Neural cell (in vitro differentiated cells): ENCODE results near the gene MYO9B. TPM values are rescaled to one million over a fixed set of nuclear protein-coding genes. Genes with fewer than 3 reads are reported as not detected.
A peak's percentile ranks its signal among the peaks of the same experiment; 100 is the strongest.

Experiments
- H2AFZ ChIP-seq: fragments of 200-600, 300-800 bp; sonication (generic), shearing (Covaris generic); 2 replicates; pipeline ENCODE4 v1.6.0; 2014; ENCODE audit warnings: low read depth, mild to moderate bottlenecking, antibody characterized with exemption, low read length, moderate library complexity
- H3F3A ChIP-seq: fragments of 200-600 bp; shearing (Covaris generic); 2 replicates; pipeline ENCODE4 v1.6.1; 2016; ENCODE audit warnings: mild to moderate bottlenecking, moderate library complexity, mixed read lengths, antibody characterized with exemption, low read length; ENCODE audit not compliant: insufficient read depth, poor library complexity, severe bottlenecking
- H3K27ac ChIP-seq: fragments of 200-600, 300-800 bp; sonication (generic), shearing (Covaris generic); 2 replicates; pipeline ENCODE4 v1.5.1; 2014; ENCODE audit warnings: mild to moderate bottlenecking, low read length, moderate library complexity
- H3K27me3 ChIP-seq: fragments of 300-800, 200-600 bp; sonication (generic), shearing (Covaris generic); 2 replicates; pipeline ENCODE4 v1.6.0; 2014; ENCODE audit warnings: mild to moderate bottlenecking, low read depth, low read length, moderate library complexity; ENCODE audit not compliant: insufficient read depth
- H3K36me3 ChIP-seq: fragments of 300-800, 200-600 bp; sonication (generic), shearing (Covaris generic); 2 replicates; pipeline ENCODE4 v1.5.1; 2014; ENCODE audit warnings: mild to moderate bottlenecking, antibody characterized with exemption, low read length, moderate library complexity; ENCODE audit not compliant: insufficient read depth
- H3K4me2 ChIP-seq: fragments of 300-800, 200-600 bp; sonication (generic), shearing (Covaris generic); 2 replicates; pipeline ENCODE4 v1.6.0; 2014; ENCODE audit warnings: mild to moderate bottlenecking, low read length
- H3K4me3 ChIP-seq: fragments of 300-800, 200-600 bp; sonication (generic), shearing (Covaris generic); 2 replicates; pipeline ENCODE4 v1.5.1; 2014; ENCODE audit warnings: mild to moderate bottlenecking, low read length, moderate library complexity
- H3K79me2 ChIP-seq: fragments of 200-600 bp; shearing (Covaris generic); replicated peaks from 2 replicates; pipeline ENCODE4 v1.6.0; 2014; ENCODE audit warnings: mild to moderate bottlenecking, low read length, moderate library complexity; ENCODE audit not compliant: insufficient read depth
- H3K9ac ChIP-seq: fragments of 300-800, 200-600 bp; sonication (generic), shearing (Covaris generic); 2 replicates; pipeline ENCODE4 v1.6.1; 2016; ENCODE audit warnings: mild to moderate bottlenecking, low read length, mixed read lengths
- H3K9me2 ChIP-seq: fragments of 200-600 bp; shearing (Covaris generic); 2 replicates; pipeline ENCODE4 v1.6.1; 2016; ENCODE audit warnings: mild to moderate bottlenecking, low read length, mixed read lengths; ENCODE audit not compliant: insufficient read depth
- H3K9me3 ChIP-seq: fragments of 200-600, 300-800 bp; sonication (generic), shearing (Covaris generic); 2 replicates; pipeline ENCODE4 v1.6.1; 2016; ENCODE audit warnings: mild to moderate bottlenecking, mixed run types, low read length, moderate library complexity, mixed read lengths
- H4K20me1 ChIP-seq: fragments of 200-600 bp; shearing (Covaris generic); 2 replicates; pipeline ENCODE4 v1.6.1; 2016; ENCODE audit warnings: mild to moderate bottlenecking, mixed run types; ENCODE audit not compliant: insufficient read depth
- EP300 ChIP-seq: fragments of 450-650 bp; conservative IDR thresholded peaks from 2 replicates; pipeline ENCODE4 v1.6.1; 2014; ENCODE audit warnings: antibody characterized with exemption, mild to moderate bottlenecking, moderate library complexity; ENCODE audit not compliant: poor library complexity, severe bottlenecking
- EZH2 ChIP-seq: fragments of 200-600, 300-800 bp; shearing (Covaris generic), sonication (generic); IDR thresholded peaks from 2 replicates; pipeline ENCODE4 v1.6.1; 2014; ENCODE audit warnings: antibody characterized with exemption, low read length, borderline replicate concordance, mild to moderate bottlenecking; ENCODE audit not compliant: insufficient read depth, poor library complexity, severe bottlenecking
- MXI1 ChIP-seq: fragments of 450-650 bp; conservative IDR thresholded peaks from 2 replicates; pipeline ENCODE4 v1.6.1; 2014; ENCODE audit warnings: antibody characterized with exemption, mild to moderate bottlenecking; ENCODE audit not compliant: poor library complexity, severe bottlenecking
- POLR2AphosphoS5 ChIP-seq: IDR thresholded peaks from 2 replicates; pipeline ENCODE4 v1.6.1; 2012
- RAD21 ChIP-seq: fragments of 450-650 bp; conservative IDR thresholded peaks from 2 replicates; pipeline ENCODE4 v1.6.1; 2014; ENCODE audit warnings: antibody characterized with exemption, mild to moderate bottlenecking, moderate library complexity
- SMC3 ChIP-seq: fragments of 450-650 bp; conservative IDR thresholded peaks from 2 replicates; pipeline ENCODE4 v1.6.1; 2014; ENCODE audit warnings: antibody characterized with exemption, mild to moderate bottlenecking, moderate library complexity; ENCODE audit not compliant: poor library complexity
- TAF1 ChIP-seq: IDR thresholded peaks from 2 replicates; pipeline ENCODE4 v1.6.1; 2012; ENCODE audit warnings: low read depth
- polyA plus RNA-seq: library from polyadenylated mRNA; depleted of rRNA; stranded (reverse); fragments of >200 nt; gene quantifications from 2 replicates; pipeline ENCODE4 v1.2.3, GENCODE V29; 2014
- TF ChIP-seq, protein P1 (sequence below): IDR thresholded peaks from 2 replicates; pipeline ENCODE4 v1.6.1; 2012; ENCODE audit warnings: borderline replicate concordance
- TF ChIP-seq, protein P2 (sequence below): fragments of 450-650 bp; IDR thresholded peaks from 2 replicates; pipeline ENCODE4 v1.5.1; 2014; ENCODE audit warnings: antibody characterized with exemption, mild to moderate bottlenecking, moderate library complexity; ENCODE audit not compliant: poor library complexity, severe bottlenecking

MYO9B gene
- polyA plus RNA-seq, 1 donor from 2014 or later = 27.2 TPM

DNA sequence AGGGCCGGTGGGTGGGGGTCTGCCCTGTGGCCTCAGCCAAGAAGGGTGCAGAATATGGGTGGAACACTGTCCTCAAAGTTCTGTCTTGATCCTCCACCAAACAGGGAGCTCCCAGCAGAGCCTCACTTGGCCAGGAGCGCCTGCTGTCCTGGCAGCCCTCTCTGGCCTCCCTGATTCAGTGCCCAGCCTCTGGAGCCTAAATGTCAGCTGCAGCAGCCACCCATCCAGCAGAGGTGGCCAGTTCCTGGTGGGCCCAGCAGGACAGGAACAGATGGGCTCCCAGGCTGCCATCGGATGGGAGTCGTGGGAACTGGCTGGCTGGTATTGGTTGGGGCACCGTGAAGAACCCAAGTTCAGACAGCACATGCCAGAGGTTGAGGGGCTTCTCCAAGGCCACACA, 137.8 kb downstream of the MYO9B start:
- TF ChIP-seq EZH2 (no peak), RAD21 (no peak), SMC3 (no peak), POLR2AphosphoS5 (no peak), TAF1 (no peak), MXI1 (no peak), EP300 (no peak)
- TF ChIP-seq, protein P1, sequence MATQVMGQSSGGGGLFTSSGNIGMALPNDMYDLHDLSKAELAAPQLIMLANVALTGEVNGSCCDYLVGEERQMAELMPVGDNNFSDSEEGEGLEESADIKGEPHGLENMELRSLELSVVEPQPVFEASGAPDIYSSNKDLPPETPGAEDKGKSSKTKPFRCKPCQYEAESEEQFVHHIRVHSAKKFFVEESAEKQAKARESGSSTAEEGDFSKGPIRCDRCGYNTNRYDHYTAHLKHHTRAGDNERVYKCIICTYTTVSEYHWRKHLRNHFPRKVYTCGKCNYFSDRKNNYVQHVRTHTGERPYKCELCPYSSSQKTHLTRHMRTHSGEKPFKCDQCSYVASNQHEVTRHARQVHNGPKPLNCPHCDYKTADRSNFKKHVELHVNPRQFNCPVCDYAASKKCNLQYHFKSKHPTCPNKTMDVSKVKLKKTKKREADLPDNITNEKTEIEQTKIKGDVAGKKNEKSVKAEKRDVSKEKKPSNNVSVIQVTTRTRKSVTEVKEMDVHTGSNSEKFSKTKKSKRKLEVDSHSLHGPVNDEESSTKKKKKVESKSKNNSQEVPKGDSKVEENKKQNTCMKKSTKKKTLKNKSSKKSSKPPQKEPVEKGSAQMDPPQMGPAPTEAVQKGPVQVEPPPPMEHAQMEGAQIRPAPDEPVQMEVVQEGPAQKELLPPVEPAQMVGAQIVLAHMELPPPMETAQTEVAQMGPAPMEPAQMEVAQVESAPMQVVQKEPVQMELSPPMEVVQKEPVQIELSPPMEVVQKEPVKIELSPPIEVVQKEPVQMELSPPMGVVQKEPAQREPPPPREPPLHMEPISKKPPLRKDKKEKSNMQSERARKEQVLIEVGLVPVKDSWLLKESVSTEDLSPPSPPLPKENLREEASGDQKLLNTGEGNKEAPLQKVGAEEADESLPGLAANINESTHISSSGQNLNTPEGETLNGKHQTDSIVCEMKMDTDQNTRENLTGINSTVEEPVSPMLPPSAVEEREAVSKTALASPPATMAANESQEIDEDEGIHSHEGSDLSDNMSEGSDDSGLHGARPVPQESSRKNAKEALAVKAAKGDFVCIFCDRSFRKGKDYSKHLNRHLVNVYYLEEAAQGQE = no peak
- TF ChIP-seq, protein P2, sequence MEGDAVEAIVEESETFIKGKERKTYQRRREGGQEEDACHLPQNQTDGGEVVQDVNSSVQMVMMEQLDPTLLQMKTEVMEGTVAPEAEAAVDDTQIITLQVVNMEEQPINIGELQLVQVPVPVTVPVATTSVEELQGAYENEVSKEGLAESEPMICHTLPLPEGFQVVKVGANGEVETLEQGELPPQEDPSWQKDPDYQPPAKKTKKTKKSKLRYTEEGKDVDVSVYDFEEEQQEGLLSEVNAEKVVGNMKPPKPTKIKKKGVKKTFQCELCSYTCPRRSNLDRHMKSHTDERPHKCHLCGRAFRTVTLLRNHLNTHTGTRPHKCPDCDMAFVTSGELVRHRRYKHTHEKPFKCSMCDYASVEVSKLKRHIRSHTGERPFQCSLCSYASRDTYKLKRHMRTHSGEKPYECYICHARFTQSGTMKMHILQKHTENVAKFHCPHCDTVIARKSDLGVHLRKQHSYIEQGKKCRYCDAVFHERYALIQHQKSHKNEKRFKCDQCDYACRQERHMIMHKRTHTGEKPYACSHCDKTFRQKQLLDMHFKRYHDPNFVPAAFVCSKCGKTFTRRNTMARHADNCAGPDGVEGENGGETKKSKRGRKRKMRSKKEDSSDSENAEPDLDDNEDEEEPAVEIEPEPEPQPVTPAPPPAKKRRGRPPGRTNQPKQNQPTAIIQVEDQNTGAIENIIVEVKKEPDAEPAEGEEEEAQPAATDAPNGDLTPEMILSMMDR = no peak
- no peak overlapping the region for H3K4me3 ChIP-seq
- no peak overlapping the region for H3K4me2 ChIP-seq
- no peaks in the 10 kb centered on the region for H4K20me1 ChIP-seq
- no peaks in the 10 kb centered on the region for H3K9me3 ChIP-seq
- no peaks in the 10 kb centered on the region for H3K9me2 ChIP-seq
- H3F3A ChIP-seq = no peaks in the 10 kb centered on the region
- no peak overlapping the region for H3K9ac ChIP-seq
- no peak overlapping the region for H2AFZ ChIP-seq
- H3K27me3 ChIP-seq = no peaks in the 10 kb centered on the region
- H3K79me2 ChIP-seq = no peaks in the 10 kb centered on the region
- H3K36me3 ChIP-seq = no peaks in the 10 kb centered on the region
- no peak overlapping the region for H3K27ac ChIP-seq

DNA sequence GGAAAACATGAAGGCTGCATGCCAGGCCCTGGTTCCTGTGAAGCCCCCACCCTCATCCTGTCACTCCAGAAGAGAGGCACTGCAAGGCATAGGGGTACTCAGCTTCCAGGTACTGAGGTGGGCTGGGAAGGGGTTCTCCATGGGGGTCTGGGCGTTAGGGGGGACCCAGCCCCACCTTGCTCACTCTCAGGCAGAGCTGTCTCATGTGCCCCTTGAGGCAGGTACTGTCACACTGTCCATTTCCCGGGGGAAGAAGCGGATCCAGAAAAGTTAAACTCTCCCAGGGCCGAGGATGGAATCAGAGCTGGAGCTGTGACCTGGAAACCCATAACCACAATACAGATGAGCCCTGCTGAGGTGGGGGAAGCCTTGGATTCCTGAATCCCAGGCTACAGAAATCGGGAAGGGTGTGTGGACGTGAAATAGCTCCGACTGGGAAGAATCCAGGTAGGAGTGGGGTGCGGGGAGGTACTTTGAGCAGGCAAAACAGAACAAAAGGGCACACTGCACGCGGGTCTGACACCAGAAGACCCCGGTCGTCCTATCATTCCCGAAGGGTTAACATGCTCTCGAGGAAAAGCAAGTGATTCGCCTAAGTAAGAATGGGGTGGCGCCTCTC, 139.0 kb downstream of the MYO9B start:
- Histone ChIP-seq H2AFZ (peak overlapping the region; percentile 90), H3K79me2 (no peaks in the 10 kb centered on the region), H4K20me1 (no peaks in the 10 kb centered on the region), H3F3A (no peaks in the 10 kb centered on the region), H3K9me2 (no peaks in the 10 kb centered on the region), H3K4me3 (peak overlapping the region; percentile 74), H3K9ac (peak overlapping the region; percentile 83), H3K4me2 (peak overlapping the region; percentile 25), H3K27me3 (no peaks in the 10 kb centered on the region), H3K27ac (peak overlapping the region; percentile 73), H3K36me3 (no peaks in the 10 kb centered on the region), H3K9me3 (no peaks in the 10 kb centered on the region)
- TF ChIP-seq MXI1 (no peak), POLR2AphosphoS5 (no peak), TAF1 (no peak), RAD21 (no peak), EZH2 (no peak)
- TF ChIP-seq, protein P1 = no peak
- TF ChIP-seq, protein P2 = no peak
